Uterine smooth muscle cell (primary cell): ENCODE measurements around the gene PROSER3. TPM values are rescaled to one million over a fixed set of nuclear protein-coding genes. Genes with fewer than 3 reads are reported as not detected.

Experiments used
- total RNA-seq: library from RNA; depleted of rRNA; stranded (reverse); fragments of >200 nt; gene quantifications from 2 replicates; pipeline ENCODE4 v1.2.3, GENCODE V29; 2014

PROSER3 gene
- total RNA-seq = 6.1 and 7.9 TPM in 2 replicates

DNA sequence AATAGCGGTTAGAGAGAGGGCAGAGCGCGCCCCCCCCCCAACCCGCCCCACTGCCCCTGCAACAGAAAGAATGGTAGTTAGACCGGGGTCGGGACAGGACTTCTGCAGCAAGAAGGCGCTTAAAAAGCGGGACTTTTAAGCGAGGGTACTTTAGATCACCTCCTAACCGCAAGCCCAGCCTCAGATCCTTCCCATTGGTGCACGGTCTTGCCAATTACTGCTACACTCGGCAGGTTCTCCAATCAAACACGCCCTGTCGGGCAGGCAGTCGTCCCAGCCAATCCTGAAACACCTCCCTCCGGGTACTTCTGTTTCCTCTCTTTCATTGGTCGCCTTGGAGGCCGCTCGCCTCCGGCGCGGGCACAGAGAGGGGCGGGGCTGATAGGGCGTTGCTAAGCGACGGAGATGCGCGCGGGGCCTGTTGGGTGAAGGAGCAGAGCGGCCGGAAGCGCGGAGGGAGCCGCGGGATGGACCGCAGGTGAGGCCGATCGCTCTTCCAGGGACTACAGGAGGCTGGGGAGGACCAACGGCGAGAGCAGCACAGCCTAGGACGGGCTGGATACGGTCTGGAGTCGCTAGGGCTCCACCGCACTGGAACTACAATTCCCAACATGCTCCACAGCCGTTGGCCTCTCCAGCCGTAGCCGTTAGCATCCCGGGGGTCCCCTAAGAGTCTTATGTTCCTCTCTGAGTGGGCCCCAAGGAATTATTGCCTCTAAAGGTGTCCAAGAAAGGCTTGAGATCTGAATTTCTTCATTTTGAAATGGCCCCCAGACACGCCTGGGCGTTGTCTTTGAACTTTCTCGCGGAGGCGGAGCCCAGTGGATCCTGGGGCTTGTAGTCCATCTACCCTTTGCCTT, at the start of gene PROSER3:
Gene PROSER3, plus strand, starts transcription at position 428 of the 860 bp plus-strand sequence. Its CDS starts 40 bp downstream, at position 468.

DNA sequence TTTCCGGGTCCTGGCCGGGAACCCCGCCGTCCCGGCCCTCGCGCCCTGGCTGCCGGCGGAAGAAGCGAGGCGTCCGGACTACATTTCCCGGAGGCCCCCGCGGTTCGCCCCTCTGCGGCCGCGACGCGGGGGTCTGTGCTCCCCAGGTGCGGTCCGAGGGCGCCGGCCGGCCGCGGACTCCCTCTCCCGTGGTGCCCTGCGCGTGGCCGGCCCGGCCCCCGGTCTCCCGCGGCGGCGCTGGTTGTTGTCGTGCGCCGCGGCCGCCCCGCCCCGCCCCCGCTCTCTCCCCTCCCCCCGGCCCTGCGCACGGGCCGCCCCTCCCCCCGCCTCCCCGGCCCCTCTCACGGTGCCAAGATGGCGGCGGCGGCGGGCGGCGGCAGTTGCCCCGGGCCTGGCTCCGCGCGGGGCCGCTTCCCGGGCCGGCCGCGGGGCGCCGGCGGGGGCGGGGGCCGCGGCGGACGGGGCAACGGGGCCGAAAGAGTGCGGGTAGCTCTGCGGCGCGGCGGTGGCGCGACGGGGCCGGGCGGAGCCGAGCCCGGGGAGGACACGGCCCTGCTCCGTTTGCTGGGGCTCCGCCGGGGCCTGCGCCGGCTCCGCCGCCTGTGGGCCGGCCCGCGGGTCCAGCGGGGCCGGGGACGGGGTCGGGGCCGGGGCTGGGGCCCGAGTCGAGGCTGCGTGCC, 40.2 kb upstream of the PROSER3 start, which contains the start of gene KMT2B:
Gene KMT2B, plus strand, starts transcription at position 339 of the 680 bp plus-strand sequence. Its CDS starts 16 bp downstream, at position 355.

DNA sequence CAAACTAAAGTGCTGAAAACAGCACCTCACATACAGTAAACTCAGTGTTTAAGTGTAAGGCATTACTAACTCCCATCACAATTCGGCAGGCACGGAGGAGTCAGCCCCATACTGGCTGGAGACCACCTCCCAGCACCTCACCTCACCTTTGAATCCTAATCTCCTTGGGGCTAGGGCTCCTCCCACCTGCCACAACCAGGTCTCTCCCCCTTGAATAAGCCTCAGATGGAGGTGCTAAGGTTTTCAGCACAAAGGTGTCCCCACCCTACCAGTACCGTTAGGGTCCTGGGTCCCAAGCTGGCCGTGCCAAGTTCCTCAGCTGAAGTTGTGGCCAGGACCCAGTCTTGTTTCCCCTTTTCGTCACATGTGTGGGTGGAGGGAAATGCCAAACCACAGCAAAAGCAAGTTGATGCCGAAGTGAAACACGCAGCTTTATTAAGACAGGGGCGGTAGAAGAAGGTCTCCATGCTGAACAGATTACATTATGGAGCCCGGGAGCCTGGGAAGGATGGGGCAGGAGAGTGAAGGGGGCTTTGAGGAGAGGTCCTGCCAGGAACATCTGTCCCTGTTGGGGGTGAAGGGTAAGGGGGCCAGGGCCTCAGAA, 15.8 kb upstream of the PROSER3 start, which contains the start of gene IGFLR1:
Gene IGFLR1, minus strand, starts transcription at position 332 of the 604 bp plus-strand sequence. CDS start 1,272 bp downstream, outside the sequence.

DNA sequence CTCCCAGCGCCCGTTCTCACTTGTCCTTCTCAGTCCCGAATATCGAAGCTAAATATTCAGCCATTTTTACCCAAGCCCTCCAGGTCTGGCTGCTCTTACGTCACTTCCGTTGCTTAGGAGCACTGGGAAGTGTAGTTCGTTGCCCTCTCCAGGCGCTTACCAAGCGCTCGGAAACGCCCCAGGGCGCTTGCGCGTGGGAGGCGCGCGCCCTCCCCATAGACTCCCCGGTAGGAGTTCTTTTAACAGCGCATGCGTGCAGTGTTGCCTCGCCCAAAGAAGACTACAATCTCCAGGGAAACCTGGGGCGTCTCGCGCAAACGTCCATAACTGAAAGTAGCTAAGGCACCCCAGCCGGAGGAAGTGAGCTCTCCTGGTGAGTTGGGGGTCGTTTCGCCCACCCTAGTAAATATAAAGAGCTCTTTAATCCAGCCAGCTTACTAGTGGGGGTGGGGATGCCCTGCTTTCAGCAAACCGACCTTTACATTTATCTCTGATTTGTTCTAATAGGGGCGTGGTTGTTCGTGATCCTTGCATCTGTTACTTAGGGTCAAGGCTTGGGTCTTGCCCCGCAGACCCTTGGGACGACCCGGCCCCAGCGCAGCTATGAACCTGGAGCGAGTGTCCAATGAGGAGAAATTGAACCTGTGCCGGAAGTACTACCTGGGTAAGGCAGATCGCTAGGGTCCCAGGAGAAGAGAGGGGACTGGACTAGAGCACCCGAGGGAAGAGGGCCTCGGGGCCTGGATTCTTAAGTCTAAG, 12.5 kb upstream of the PROSER3 start, which contains the start of the genes PSENEN and U2AF1L4:
Gene PSENEN, plus strand, starts transcription at position 324 of the 759 bp plus-strand sequence. Its CDS starts 280 bp downstream, at position 604.
Gene U2AF1L4, minus strand, starts transcription at position 91 of the 759 bp plus-strand sequence. Its CDS starts 27 bp downstream, at position 64.

DNA sequence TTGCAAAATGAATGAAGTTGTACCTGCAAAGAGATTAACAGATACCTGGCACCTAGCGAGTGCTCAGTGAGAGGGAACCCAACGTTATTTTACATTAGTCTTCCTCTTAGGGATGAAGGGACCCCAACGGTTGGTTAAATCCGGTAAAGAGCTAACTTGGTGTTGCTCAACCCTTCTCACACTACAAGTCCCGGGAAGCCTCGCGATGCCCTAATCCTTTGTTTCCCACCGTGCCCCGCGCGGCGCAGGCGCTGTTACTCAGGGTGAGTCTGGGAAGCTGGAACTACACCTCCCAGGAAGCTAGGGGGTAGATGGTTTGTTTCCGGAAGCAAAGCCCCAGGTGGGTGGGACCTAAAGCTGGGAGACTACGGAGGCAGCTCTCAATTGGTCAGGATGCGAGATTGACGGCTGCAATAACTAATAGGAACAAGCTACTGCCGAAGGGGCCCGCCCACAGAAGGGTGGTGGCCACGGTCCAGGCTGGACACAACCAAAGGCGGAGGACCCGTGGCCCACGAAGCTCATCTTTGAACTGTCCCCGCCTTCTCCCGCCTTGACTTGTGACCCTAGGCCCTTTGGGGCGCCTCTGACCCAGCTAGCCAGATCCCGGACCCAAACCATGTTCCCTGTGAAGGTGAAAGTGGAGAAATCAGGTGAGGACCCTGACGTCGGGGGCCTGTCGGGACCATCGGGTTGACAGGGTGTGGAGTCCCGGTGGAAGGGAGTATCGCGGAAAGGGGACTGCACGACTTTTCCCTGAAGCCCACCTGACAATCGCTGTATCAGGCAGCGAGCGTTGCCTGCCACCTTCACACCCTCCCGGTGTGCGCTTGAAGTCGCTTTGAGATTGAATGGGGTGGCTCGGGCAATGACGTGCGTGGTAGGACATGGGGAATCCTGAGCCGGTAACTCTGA, 9.6 kb upstream of the PROSER3 start, which contains the start of gene LIN37:
Gene LIN37, plus strand, starts transcription at position 471 of the 915 bp plus-strand sequence. Its CDS starts 149 bp downstream, at position 620.

DNA sequence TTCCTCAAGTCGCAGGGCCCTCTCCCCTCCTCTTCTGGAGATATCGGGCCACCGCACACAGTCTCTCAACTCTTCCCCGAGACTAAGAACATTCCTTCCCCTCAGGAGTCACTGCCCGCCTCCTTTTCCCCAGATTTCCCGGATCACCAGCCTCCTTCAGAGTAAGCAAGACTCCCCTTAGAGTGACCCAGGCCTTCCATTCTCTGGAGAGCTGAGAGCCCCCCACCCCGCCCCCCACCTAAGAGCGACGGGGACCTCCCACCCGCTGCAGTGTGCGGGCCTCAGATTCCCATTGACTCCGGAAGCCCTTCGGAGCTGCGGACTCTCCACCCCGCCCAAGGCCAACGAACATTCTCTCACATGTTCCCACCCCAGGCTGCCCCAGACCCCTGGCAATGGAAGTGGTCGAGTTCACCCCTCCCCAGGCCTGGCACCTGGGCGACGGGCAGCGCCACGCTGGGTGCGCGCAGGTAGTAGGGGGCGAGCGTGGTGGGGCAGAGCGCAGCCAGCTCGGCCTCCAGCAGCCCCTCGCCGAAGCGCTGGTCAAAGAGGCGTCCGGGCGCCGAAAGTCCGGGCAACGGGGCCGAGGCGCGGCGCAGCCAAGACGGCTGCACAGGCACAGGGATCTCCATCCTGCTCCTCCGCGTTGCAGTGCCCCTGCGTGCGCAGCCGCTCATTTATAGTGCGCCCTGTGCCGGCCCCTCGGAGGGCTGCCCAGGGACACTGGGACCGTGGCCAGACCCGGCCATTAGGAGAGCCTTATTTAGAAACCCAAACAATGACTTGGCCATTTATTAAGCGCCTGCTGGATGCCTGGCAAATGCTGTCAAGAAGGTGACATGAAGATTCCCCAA, 1.4 kb upstream of the PROSER3 start, which contains the start of gene HSPB6:
Gene HSPB6, minus strand, starts transcription at position 653 of the 854 bp plus-strand sequence. Its CDS starts 21 bp downstream, at position 632.

DNA sequence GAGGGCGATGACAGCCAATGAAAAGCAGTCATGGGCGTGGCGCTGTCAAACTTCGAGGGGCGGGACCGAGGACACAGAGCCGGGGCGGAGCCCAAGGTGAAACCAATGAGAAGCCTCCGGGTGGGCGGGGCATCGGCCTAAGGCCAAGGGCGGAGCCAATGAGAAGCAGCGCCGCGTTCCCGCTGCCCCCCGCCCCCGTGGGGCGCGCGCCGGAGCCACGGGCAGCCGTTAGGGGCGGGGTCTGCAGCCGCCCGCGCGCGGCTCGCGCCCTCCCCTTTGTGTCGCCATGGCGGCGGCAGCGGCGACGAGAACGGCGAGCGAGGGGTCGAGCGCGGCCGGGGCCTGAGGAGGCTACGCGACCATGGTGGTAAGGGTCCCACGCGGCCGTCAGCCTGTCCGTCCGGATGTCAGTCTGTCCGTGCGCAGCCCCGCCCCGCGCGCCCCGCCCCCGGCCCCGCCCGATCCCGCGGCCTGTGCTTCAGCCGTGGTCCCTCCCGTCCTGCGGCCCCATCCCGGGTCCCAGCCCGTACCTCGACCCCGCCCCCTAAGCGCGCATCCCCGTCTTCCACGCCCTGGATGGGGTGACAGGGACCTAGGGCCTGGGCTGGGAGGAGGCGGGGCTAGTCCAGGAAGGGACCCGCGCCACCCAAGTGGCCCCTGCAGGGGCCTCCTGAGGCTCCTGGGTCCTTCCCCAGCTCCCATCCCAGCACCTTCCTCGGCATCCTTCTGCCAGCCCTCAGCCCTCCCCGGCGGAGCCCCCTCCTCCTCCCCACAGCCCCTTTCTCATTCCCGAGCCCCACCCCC, 17.5 kb downstream of the PROSER3 start, which contains the start of gene ARHGAP33:
Gene ARHGAP33, plus strand, starts transcription at position 267 of the 804 bp plus-strand sequence. Its CDS starts 95 bp downstream, at position 362.

DNA sequence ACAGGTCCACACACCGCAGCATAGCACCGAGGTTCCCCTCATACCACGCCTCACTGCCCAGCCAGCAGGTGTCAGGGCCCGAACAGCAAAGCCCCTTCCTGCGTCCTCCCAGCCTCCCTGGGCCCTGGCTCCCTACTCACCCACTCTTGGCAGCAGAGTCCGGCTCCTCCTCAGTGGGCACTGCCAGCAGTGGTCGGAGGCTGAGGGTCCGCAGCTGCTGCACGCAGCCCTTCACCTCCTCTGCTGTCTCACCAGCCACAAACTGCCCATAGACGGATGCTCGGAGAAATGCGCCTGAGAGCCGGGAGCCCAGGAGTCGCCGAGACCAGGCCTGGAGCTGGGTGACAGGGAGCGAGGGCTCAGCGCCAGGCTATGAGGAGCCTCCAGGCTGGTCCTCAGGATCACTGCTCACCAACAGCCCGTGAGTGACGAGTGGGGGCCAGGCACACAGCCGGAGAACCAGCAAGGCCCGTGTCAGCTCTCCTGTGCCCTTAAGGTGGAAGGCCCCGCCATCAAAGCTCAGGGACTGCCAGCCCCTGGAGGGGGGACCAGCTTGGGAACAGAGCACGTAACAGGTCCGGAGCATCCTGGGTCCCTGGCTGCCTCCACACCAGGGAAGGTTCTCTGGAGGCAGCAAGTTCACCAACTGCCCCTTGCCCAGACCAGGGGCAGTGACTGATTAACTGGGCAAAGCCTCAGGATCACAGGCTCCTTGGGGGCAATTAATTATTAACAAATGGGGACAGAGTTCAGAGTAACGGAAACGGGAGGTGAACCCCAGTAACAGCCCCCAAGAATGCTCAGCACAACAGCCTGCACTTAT, 54.5 kb downstream of the PROSER3 start, which contains the start of gene PRODH2:
Gene PRODH2, minus strand, starts transcription at position 626 of the 823 bp plus-strand sequence. Its CDS starts 40 bp downstream, at position 586.

Other genes with a start within 250 kb of the PROSER3 start
- 14.1 and 21.9 TPM in 2 replicates for gene DMKN, start 244.5 kb upstream of the PROSER3 start, total RNA-seq
- 1.7 and 4.5 TPM in 2 replicates for gene SBSN, start 229.9 kb upstream of the PROSER3 start, total RNA-seq
- gene GAPDHS, start 224.7 kb upstream of the PROSER3 start, total RNA-seq = not detected in 2 replicates
- 80.7 and 104 TPM in 2 replicates for gene TMEM147, start 212.6 kb upstream of the PROSER3 start, total RNA-seq
- gene ATP4A, start 194.5 kb upstream of the PROSER3 start, total RNA-seq = not detected in 2 replicates
- not detected in 2 replicates for gene PMIS2, start 172.0 kb upstream of the PROSER3 start, total RNA-seq
- 9.4 and 16.6 TPM in 2 replicates for gene HAUS5, start 145.4 kb upstream of the PROSER3 start, total RNA-seq
- 41.0 and 49.0 TPM in 2 replicates for gene RBM42, start 129.1 kb upstream of the PROSER3 start, total RNA-seq
- 0.11 and 0.50 TPM in 2 replicates for gene ETV2, start 116.4 kb upstream of the PROSER3 start, total RNA-seq
- 324 and 362 TPM in 2 replicates for gene COX6B1, start 109.9 kb upstream of the PROSER3 start, total RNA-seq
- not detected in 2 replicates for gene UPK1A, start 91.7 kb upstream of the PROSER3 start, total RNA-seq
- gene ZBTB32, start 53.6 kb upstream of the PROSER3 start, total RNA-seq = not detected in 2 replicates
- 7.5 TPM in 2 replicates for gene KMT2B, start 40.2 kb upstream of the PROSER3 start, total RNA-seq
- gene IGFLR1, start 15.7 kb upstream of the PROSER3 start, total RNA-seq = 0.62 and 0.66 TPM in 2 replicates
- gene U2AF1L4, start 12.8 kb upstream of the PROSER3 start, total RNA-seq = 6.1 and 8.9 TPM in 2 replicates
- 8.6 and 12.1 TPM in 2 replicates for gene PSENEN, start 12.5 kb upstream of the PROSER3 start, total RNA-seq
- gene LIN37, start 9.6 kb upstream of the PROSER3 start, total RNA-seq = 12.2 and 16.5 TPM in 2 replicates
- gene HSPB6, start 1.1 kb upstream of the PROSER3 start, total RNA-seq = 49.6 and 161 TPM in 2 replicates
- 6.2 and 11.7 TPM in 2 replicates for gene ARHGAP33, start 17.4 kb downstream of the PROSER3 start, total RNA-seq
- not detected in 2 replicates for gene PRODH2, start 54.7 kb downstream of the PROSER3 start, total RNA-seq
- under 0.01 TPM in 1 of 2 replicates, not detected in the other for gene NPHS1, start 94.3 kb downstream of the PROSER3 start, total RNA-seq
- gene KIRREL2, start 98.7 kb downstream of the PROSER3 start, total RNA-seq = not detected in 2 replicates
- gene APLP1, start 110.4 kb downstream of the PROSER3 start, total RNA-seq = 3.5 and 6.7 TPM in 2 replicates
- 5.6 and 9.9 TPM in 2 replicates for gene NFKBID, start 142.4 kb downstream of the PROSER3 start, total RNA-seq
- 0.22 and 1.5 TPM in 2 replicates for gene HCST, start 144.4 kb downstream of the PROSER3 start, total RNA-seq
- gene TYROBP, start 150.1 kb downstream of the PROSER3 start, total RNA-seq = not detected in 2 replicates
- 1.7 and 2.4 TPM in 2 replicates for gene LRFN3, start 178.2 kb downstream of the PROSER3 start, total RNA-seq
- 9.6 and 11.1 TPM in 2 replicates for gene SDHAF1, start 237.0 kb downstream of the PROSER3 start, total RNA-seq